Stimulated activated CD4-positive, alpha-beta T cell treated with anti-CD3 and anti-CD28 coated beads, Interleukin-15, amount 100 ng/mL, for 24 hours (primary cell): Measurements from ENCODE around the gene TEX29.

ENCODE experiments used
- DNase-seq: peaks from one replicate; pipeline ENCODE4 v3.0.0-alpha.2; 2020

Gene TEX29

GRCh38 chr13:111372651-111373425 lies 52.4 kb downstream of the TEX29 start:
- DNase-seq, result no peak

- DNase-seq, result no peak
Observed at GRCh38 chr13:111373486-111373885, 53.0 kb downstream of the TEX29 start.

GRCh38 chr13:111380431-111380830 lies 60.0 kb downstream of the TEX29 start:
- DNase-seq, result no peak

- DNase-seq, result no peak
Observed at GRCh38 chr13:111382411-111382810, 62.0 kb downstream of the TEX29 start.

- no peak for DNase-seq
Observed at GRCh38 chr13:111382877-111383276, 62.4 kb downstream of the TEX29 start.

- no peak for DNase-seq
Observed at GRCh38 chr13:111383591-111384440, 63.4 kb downstream of the TEX29 start.

GRCh38 chr13:111384441-111385182 lies 64.2 kb downstream of the TEX29 start:
- peak; percentile 24 for DNase-seq

GRCh38 chr13:111385183-111385857 lies 64.9 kb downstream of the TEX29 start:
- DNase-seq, result no peak

GRCh38 chr13:111387026-111387871 lies 66.8 kb downstream of the TEX29 start:
- no peak for DNase-seq

GRCh38 chr13:111387945-111388600 lies 67.6 kb downstream of the TEX29 start:
- no peak for DNase-seq

- peak; percentile 60 for DNase-seq
Observed at GRCh38 chr13:111388851-111389500, 68.5 kb downstream of the TEX29 start.

- DNase-seq, result no peak
Observed at GRCh38 chr13:111389621-111390521, 69.4 kb downstream of the TEX29 start.

GRCh38 chr13:111390522-111391270 lies 70.3 kb downstream of the TEX29 start:
- DNase-seq, result no peak

GRCh38 chr13:111392486-111392885 lies 72.0 kb downstream of the TEX29 start:
- no peak for DNase-seq

- no peak for DNase-seq
Observed at GRCh38 chr13:111393221-111393790, 72.9 kb downstream of the TEX29 start.
